Panc1 (cell line): ENCODE data around the gene STXBP1. TPM values are rescaled to one million over a fixed set of nuclear protein-coding genes. Genes with fewer than 3 reads are reported as not detected.

ENCODE experiments used
- ATAC-seq: fragments of 200-7000 bp; cut with Tn5 transposase; 2 replicates; pipeline ENCODE4 v1.9.1; 2020; ENCODE audit warnings: mild to moderate bottlenecking, moderate library complexity
- BruUV-seq: library from RNA; stranded (reverse); fragments of 400-500 nt; replicated peaks from 2 replicates; lab custom pipeline; 2021; lab: Mats Ljungman, UMichigan
- CTCF ChIA-PET: fragments of 300-600 bp; sonication (Branson Sonifier 250); formaldehyde crosslinking; loops from one replicate; lab custom pipeline; 2022; ENCODE audit warnings: antibody characterized with exemption; lab: Charles Lee
- POLR2A ChIA-PET: fragments of 300-600 bp; sonication (Branson Sonifier 250); formaldehyde crosslinking; loops from one replicate; lab custom pipeline; 2022; ENCODE audit warnings: antibody characterized with exemption; lab: Charles Lee
- DNase-seq: peaks from one replicate; pipeline ENCODE4 v3.0.0-alpha.2; 2010; ENCODE audit warnings: low read depth, low spot score
- H3K27ac ChIP-seq: 2 replicates; pipeline ENCODE4 v1.5.1; 2011; ENCODE audit warnings: mild to moderate bottlenecking, low read length, inconsistent platforms
- H3K27me3 ChIP-seq: fragments of 200-500 bp; sonication (Bioruptor generic); 2 replicates; pipeline ENCODE4 v1.6.0; 2014; ENCODE audit warnings: low read length, inconsistent platforms; ENCODE audit not compliant: control insufficient read depth, insufficient read depth
- H3K36me3 ChIP-seq: fragments of 200-500 bp; sonication (Bioruptor generic); 2 replicates; pipeline ENCODE4 v1.5.1; 2014; ENCODE audit warnings: inconsistent platforms, mild to moderate bottlenecking, low read length, moderate library complexity; ENCODE audit not compliant: control insufficient read depth, insufficient read depth
- H3K4me1 ChIP-seq: 2 replicates; pipeline ENCODE4 v1.5.1; 2011; ENCODE audit warnings: inconsistent platforms, mild to moderate bottlenecking, low read length, moderate library complexity; ENCODE audit not compliant: control insufficient read depth, insufficient read depth
- H3K4me3 ChIP-seq, 2 experiments: 2 replicates each; pipeline ENCODE4 v1.5.1; 2011 to 2012; ENCODE audit warnings: low read depth in 2 of 2, low read length in 2 of 2, mild to moderate bottlenecking in 2 of 2, inconsistent platforms in 1 of 2, moderate library complexity in 1 of 2
- H3K9me3 ChIP-seq: fragments of 200-500 bp; sonication (Bioruptor generic); 2 replicates; pipeline ENCODE4 v1.5.1; 2014; ENCODE audit warnings: low read depth, mild to moderate bottlenecking, inconsistent platforms, low read length, moderate library complexity; ENCODE audit not compliant: control insufficient read depth, insufficient read depth
- POLR2AphosphoS5 ChIP-seq: IDR thresholded peaks from 2 replicates; pipeline ENCODE4 v1.6.1; 2012; ENCODE audit warnings: mild to moderate bottlenecking, low read depth, low read length, moderate library complexity
- SIN3A ChIP-seq: IDR thresholded peaks from 2 replicates; pipeline ENCODE4 v1.6.1; 2012; ENCODE audit warnings: low read depth, mild to moderate bottlenecking, low read length, moderate library complexity, borderline replicate concordance; ENCODE audit not compliant: insufficient read depth
- TCF7L2 ChIP-seq: IDR thresholded peaks from 2 replicates; pipeline ENCODE4 v1.6.1; 2011; ENCODE audit warnings: mild to moderate bottlenecking, low read depth, low read length, inconsistent platforms
- in situ Hi-C: cut with HindIII; loops from 2 replicates; pipeline ENCODE4 v1.10.0; 2016; ENCODE audit warnings: low sequenced_read_pairs, low pct_unique_long_range_greater_than_20kb
- intact Hi-C: fragments of 100-400 bp; cut with micrococcal nuclease; formaldehyde crosslinking; loops from one replicate; pipeline ENCODE4 v1.10.0; 2022; ENCODE audit not compliant: unreplicated experiment
- total RNA-seq: library from RNA; stranded (reverse); gene quantifications from one replicate; pipeline ENCODE4 v1.2.1, GENCODE V29; 2021; ENCODE audit not compliant: unreplicated experiment
- TF ChIP-seq, protein P1 (sequence below), 2 experiments: IDR thresholded peaks; 2 replicates each; pipeline ENCODE4 v1.6.1; 2011 to 2012; ENCODE audit warnings: low read depth in 2 of 2, control low read depth in 1 of 2, low read length in 1 of 2, mild to moderate bottlenecking in 1 of 2, moderate library complexity in 1 of 2; ENCODE audit not compliant: insufficient read depth in 1 of 2
- TF ChIP-seq, protein P2 (sequence below): fragments of 450-650 bp; IDR thresholded peaks from 2 replicates; pipeline ENCODE4 v1.5.1; 2017; ENCODE audit warnings: mild to moderate bottlenecking

Gene STXBP1
- total RNA-seq, 1 experiment from 2014 or later = 67.5 TPM

- peak; percentile 60; the same call in 1 of the 2 replicates for TF ChIP-seq SIN3A
- TF ChIP-seq, protein P1, sequence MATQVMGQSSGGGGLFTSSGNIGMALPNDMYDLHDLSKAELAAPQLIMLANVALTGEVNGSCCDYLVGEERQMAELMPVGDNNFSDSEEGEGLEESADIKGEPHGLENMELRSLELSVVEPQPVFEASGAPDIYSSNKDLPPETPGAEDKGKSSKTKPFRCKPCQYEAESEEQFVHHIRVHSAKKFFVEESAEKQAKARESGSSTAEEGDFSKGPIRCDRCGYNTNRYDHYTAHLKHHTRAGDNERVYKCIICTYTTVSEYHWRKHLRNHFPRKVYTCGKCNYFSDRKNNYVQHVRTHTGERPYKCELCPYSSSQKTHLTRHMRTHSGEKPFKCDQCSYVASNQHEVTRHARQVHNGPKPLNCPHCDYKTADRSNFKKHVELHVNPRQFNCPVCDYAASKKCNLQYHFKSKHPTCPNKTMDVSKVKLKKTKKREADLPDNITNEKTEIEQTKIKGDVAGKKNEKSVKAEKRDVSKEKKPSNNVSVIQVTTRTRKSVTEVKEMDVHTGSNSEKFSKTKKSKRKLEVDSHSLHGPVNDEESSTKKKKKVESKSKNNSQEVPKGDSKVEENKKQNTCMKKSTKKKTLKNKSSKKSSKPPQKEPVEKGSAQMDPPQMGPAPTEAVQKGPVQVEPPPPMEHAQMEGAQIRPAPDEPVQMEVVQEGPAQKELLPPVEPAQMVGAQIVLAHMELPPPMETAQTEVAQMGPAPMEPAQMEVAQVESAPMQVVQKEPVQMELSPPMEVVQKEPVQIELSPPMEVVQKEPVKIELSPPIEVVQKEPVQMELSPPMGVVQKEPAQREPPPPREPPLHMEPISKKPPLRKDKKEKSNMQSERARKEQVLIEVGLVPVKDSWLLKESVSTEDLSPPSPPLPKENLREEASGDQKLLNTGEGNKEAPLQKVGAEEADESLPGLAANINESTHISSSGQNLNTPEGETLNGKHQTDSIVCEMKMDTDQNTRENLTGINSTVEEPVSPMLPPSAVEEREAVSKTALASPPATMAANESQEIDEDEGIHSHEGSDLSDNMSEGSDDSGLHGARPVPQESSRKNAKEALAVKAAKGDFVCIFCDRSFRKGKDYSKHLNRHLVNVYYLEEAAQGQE (IDR thresholded peaks at IDR 0.05; ENCODE audit: insufficient read depth in 1 of 2, low read depth in 2 of 2, low read length in 1 of 2) = no peak
- in situ Hi-C loops (no loop called here), intact Hi-C loops (no loop called here)
- ChIA-PET CTCF (no interaction called here), POLR2A (no interaction called here)
- peaks cover 36% of the 10 kb centered on the region for H3K4me1 ChIP-seq
- peak; percentile 57 for ATAC-seq
- DNase-seq = no peak
- H3K4me3 ChIP-seq = peak overlapping the region; percentile 58 to 65
- H3K36me3 ChIP-seq = peaks cover 3% of the 10 kb centered on the region; the same call in 1 of the 2 replicates
- BruUV-seq = no TSS peak
- H3K9me3 ChIP-seq = no peaks in the 10 kb centered on the region
- H3K27me3 ChIP-seq = no peaks in the 10 kb centered on the region
- H3K27ac ChIP-seq = peak overlapping the region; percentile 87
These were observed 43.5 kb upstream of the STXBP1 start for GRCh38 chr9:127568618-127568970.

DNA sequence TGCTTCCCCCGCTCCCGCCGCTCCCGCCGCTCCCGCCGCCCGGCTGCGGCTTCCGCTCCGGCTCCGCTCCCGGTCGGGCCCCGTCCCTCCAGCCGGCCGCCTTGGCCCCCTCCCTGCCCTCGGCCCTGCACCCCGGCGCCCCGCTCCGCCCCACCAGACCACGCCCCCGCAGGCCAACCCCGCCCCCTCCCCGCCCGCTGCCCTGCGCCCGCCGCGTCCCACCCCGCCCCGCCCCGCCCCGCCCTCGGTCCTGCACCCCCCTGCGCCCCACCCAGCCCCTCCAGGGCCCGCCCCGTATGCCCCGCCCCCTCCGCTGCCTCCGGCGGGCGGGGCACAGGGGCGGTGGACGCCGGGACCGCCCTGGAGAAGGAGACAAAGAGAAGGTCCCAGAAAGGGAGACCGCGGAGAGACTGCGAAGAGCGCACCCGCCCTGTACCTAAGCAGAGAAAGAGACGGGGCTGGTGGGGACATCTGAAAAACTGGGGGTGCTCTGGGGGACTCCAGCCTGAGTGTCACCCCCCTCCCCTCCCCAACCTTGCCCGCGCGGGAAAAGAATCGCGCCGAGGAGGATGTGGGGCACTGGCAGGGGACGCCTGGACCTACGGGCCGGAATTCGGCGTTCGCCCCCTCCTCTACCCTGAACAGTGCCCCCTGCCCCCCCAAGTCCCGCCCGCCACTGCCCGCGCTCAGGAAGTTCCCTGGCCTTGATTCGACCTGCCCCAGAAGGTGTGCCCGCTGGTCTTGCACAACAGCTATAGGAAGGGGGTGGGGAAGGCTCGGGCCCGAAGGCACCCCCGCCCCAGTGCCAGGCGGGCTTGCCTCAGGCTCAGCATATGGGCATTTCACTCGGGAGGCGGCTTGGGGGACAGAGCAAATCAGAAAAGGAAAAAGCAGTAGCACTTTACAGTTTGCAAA, 42.8 kb upstream of the STXBP1 start:
- H3K36me3 ChIP-seq = peaks cover 3% of the 10 kb centered on the region; the same call in 1 of the 2 replicates
- in situ Hi-C loops (no loop called here), intact Hi-C loops (no loop called here)
- H3K4me1 ChIP-seq = peaks cover 39% of the 10 kb centered on the region
- DNase-seq (no peak), ATAC-seq (peak; percentile 72)
- ChIA-PET POLR2A (no interaction called here), CTCF (interaction anchor here (0.6 kb wide), 1 partner anchor 43 kb away, joined by 3 read pairs; no protein-coding TSS in a partner anchor)
- H3K4me3 ChIP-seq = peak overlapping the region; percentile 58 to 65
- no TSS peak for BruUV-seq
- H3K27ac ChIP-seq = peak overlapping the region; percentile 81
- TF ChIP-seq POLR2AphosphoS5 (peak; percentile 52), TCF7L2 (no peak)
- H3K27me3 ChIP-seq = no peaks in the 10 kb centered on the region
- no peaks in the 10 kb centered on the region for H3K9me3 ChIP-seq

- peak overlapping the region; percentile 45 to 61 for H3K4me3 ChIP-seq
- peaks cover 3% of the 10 kb centered on the region; the same call in 1 of the 2 replicates for H3K36me3 ChIP-seq
- CTCF ChIA-PET = interaction anchor here (0.6 kb wide), 1 partner anchor 44 kb away, joined by 3 read pairs; no protein-coding TSS in a partner anchor
- BruUV-seq = no TSS peak
- POLR2A ChIA-PET = no interaction called here
- TF ChIP-seq, protein P1 (IDR thresholded peaks at IDR 0.05; ENCODE audit: insufficient read depth in 1 of 2, low read depth in 2 of 2, low read length in 1 of 2) = no peak
- no peak for TF ChIP-seq TCF7L2
- TF ChIP-seq, protein P2, sequence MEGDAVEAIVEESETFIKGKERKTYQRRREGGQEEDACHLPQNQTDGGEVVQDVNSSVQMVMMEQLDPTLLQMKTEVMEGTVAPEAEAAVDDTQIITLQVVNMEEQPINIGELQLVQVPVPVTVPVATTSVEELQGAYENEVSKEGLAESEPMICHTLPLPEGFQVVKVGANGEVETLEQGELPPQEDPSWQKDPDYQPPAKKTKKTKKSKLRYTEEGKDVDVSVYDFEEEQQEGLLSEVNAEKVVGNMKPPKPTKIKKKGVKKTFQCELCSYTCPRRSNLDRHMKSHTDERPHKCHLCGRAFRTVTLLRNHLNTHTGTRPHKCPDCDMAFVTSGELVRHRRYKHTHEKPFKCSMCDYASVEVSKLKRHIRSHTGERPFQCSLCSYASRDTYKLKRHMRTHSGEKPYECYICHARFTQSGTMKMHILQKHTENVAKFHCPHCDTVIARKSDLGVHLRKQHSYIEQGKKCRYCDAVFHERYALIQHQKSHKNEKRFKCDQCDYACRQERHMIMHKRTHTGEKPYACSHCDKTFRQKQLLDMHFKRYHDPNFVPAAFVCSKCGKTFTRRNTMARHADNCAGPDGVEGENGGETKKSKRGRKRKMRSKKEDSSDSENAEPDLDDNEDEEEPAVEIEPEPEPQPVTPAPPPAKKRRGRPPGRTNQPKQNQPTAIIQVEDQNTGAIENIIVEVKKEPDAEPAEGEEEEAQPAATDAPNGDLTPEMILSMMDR = no peak
- no peak for TF ChIP-seq SIN3A
- no peak for TF ChIP-seq POLR2AphosphoS5
- H3K9me3 ChIP-seq = no peaks in the 10 kb centered on the region
- DNase-seq = no peak
- H3K27me3 ChIP-seq = no peaks in the 10 kb centered on the region
- in situ Hi-C loops (no loop called here), intact Hi-C loops (no loop called here)
- ATAC-seq = no peak
- peaks cover 44% of the 10 kb centered on the region for H3K4me1 ChIP-seq
- peak overlapping the region; percentile 81 for H3K27ac ChIP-seq
These were observed 42.1 kb upstream of the STXBP1 start for GRCh38 chr9:127569886-127570401.
